HG02763 (cell line): ENCODE measurements around the gene ZBTB7B.
"Not testable (repeated sequence)": the region's sequence is repeated elsewhere in the genome, so short reads cannot be mapped to it uniquely, and the experiment has no call there.

ENCODE experiments used
- ATAC-seq: cut with Tn5 transposase; IDR thresholded peaks from one replicate; pipeline ENCODE4 v1.9.1; 2021; ENCODE audit warnings: mild to moderate bottlenecking, moderate library complexity; ENCODE audit not compliant: unreplicated experiment

Gene ZBTB7B

DNA sequence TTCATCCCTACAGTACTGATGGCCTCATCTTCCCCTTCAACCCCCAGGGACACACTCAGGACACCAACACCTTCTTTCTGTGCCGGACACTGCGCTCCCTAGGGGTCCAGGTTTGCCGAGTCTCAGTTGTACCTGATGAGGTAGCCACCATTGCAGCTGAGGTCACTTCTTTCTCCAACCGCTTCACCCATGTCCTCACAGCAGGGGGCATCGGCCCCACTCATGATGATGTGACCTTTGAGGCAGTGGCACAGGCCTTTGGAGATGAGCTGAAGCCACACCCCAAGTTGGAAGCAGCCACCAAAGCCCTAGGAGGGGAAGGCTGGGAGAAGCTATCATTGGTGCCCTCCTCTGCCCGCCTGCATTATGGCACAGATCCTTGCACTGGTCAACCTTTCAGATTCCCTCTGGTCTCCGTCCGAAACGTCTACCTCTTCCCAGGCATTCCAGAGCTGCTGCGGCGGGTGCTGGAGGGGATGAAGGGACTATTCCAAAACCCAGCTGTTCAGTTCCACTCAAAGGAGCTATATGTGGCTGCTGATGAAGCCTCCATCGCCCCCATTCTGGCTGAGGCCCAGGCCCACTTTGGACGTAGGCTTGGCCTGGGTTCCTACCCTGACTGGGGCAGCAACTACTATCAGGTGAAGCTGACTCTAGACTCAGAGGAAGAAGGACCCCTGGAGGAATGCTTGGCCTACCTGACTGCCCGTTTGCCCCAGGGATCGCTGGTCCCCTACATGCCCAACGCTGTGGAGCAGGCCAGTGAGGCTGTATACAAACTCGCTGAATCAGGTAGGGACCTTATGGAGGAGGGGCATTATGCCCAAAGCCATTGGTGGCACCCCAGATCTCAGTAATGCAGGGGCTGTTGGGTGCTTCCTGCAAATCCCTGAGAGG, 14.3 kb upstream of the ZBTB7B start:
- ATAC-seq: no peak

DNA sequence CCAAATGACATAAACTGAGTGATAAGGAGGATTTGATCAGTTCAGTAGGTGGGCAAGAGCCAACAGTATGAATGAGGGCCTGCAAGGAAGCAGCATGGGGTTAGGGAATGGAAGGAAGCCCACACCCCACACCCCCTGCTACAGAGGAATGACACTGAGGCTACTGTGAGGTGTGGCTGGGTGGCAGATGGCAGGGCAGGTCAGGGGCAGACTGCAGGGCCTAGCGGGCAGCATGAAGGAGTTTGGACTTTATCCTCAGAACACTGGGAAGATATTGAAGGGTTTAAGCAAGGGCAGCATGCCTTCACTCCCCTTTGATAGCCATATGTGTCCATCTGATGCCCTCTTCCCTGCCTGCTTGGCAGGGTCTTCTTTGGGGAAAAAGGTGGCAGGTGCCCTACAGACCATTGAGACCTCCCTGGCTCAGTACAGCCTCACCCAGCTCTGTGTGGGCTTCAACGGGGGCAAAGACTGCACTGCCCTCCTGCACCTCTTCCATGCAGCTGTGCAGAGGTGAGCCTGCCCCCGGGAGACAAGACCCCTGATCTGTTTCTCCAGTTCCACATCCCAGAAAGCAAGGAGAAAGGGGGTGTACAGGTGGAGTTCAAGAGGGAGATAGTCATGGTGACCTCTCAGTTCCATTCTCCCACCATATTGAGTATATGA, 13.3 kb upstream of the ZBTB7B start:
- no peak for ATAC-seq

DNA sequence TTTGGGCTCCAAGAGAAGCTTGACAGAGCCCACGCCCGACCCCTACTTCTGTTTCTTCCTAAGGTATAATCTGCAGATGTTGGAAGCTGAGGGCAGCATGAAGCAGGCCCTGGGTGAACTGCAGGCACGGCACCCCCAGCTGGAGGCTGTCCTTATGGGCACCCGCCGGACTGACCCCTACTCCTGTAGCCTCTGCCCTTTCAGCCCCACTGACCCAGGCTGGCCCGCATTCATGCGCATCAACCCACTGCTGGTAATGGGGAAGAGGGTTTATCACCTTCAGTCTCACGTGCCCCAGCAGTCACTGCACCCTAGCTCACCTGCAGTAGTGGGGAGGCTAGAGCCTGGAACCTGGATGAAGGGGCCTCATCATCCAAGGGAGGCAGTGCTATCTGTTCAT, 12.3 kb upstream of the ZBTB7B start:
- ATAC-seq: no peak

- no peak for ATAC-seq
Observed at GRCh38 chr1:154992721-154993571, 9.7 kb upstream of the ZBTB7B start.

DNA sequence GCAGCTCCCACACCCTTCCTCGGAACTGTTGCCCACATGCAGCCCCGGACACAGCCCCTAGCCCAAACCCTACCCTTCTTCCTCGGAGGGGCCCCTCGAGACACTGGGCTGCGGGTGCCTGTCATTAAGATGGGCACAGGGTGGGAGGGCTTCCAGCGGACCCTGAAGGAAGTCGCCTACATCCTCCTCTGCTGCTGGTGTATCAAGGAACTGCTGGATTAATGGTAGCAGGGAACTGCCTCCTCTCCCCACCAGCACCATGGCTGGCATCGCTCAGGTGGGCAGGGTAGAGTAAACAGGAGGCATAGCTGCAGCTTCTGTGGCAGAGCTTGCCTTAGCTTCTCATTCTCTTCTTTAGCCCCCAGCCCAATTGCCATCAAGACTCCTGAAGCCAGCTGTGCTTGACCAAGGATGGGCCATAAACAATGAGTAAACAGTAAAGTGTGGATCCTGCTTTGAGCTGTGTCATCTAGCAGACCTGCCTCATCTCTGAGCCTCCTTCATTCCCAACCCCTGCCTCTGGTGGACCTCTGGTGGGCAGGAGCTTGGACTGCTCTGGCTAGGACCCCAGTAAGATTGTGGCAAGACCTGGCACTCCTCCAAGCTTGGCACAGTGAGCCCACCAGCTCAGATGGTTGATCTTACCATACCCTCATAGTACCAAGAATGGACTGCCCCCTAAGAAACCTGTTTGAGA, 8.9 kb upstream of the ZBTB7B start, which contains the start of gene LENEP:
Gene LENEP (plus strand): TSS at position 15 of the 697 bp plus-strand sequence. CDS start 22 bp downstream, at position 37.
- ATAC-seq: no peak

- no peak for ATAC-seq
Observed at GRCh38 chr1:154994269-154994587, 8.4 kb upstream of the ZBTB7B start.

DNA sequence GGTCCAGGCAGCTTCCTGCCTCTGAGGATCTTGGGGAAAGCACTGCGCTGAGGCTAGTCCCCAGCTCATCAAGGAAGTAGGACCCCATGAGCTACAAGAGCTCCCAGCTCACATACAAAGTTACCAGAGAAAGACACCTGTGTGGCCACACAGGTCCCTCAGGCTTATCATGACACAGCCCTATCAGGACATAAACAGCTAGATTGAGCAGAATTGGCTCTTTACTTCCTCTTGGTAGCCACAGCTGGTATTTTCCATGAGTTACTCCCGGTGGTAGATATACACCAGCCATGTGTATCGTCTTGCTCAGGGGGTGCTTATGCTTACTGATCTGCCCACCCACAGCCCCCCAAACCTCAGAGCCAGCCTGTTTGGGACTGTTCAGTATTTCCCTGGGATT, 8.0 kb upstream of the ZBTB7B start:
- no peak for ATAC-seq

- ATAC-seq: not testable (repeated sequence)
Observed at GRCh38 chr1:154995301-154995983, 7.2 kb upstream of the ZBTB7B start.

DNA sequence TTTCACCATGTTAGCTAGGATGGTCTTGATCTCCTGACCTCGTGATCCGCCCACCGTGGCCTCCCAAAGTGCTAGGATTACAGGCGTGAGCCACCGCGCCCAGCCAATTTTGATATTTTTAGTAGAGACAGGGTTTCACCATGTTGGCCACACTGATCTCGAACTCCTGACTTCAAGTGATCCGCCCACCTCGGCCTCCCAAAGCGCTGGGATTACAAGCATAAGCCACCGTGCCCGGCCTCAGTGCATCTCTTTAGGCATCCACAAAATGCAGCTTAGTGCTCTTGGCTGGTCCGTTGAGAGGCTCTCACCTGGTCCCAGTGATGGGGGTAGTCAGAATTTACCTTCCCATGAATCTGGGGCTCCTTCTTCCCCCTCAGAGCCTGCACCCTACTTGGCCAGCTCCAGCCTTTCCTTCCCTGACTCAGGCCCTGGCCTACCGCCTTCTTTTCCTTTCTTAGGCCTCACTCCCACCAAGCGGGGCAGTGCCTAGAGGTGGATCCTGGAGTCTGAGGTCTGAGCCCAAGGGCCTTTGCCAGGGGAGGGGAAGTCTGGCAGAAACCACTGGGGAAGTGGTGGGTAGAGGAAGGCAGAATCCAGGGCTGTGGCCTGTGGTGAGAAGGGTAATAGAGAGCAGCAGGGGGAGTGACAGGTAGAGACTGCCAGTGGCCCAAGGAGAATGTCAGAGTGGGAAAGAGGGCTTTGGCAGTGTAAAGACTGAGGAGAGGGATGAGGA, 5.5 kb upstream of the ZBTB7B start:
- ATAC-seq: no peak

DNA sequence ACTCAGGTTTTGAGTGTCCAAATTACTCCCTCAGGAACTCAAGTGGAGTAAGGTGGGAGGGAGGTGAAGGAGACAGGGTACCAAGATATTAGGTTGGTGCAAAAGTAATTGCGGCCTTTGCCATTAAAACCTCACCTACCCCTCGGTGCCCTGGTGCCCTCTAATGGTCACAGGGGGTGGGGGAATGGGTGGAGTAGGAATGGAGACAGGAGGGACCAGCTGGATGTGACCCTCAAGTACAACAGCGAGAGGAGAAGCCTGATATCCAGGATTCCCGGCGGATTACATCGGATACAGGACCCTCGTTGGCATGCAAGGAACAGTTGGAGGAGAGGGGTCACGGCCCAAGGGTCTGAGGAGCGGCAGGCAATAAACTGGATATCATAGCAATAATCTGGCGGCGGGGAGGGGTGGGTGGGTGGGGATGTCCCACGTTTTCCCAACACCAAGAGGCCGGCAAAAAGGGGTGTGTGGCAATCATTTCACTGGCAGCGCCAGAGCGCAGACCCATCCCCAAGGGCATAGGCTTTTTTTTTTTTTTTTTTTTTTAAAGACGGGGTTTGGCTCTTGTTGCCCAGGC, 4.3 kb upstream of the ZBTB7B start:
- no peak for ATAC-seq

- ATAC-seq: no peak
Observed at GRCh38 chr1:154998818-154999570, 3.6 kb upstream of the ZBTB7B start.

- no peak for ATAC-seq
Observed at GRCh38 chr1:154999571-155000410, 2.8 kb upstream of the ZBTB7B start.

DNA sequence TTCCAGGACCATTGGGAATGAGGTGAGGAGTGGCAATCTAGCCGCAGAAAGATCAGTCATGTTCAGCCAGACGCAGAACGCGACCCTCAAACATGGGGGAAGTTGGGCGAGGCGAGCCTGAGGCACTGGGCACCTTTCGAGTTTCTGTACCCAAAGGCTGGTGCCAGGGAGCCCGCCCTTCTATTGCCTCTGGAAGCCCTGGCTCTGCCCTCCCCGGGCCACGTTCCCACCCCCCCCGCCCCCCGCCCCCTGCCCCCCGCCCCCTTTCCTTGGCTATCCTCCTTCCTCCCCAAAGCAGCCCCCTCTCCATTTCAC, 2.2 kb upstream of the ZBTB7B start:
- no peak for ATAC-seq

GRCh38 chr1:155000726-155001424, 1.7 kb upstream of the ZBTB7B start:
- ATAC-seq: peak; percentile 39

GRCh38 chr1:155001425-155001674, 1.3 kb upstream of the ZBTB7B start:
- no peak for ATAC-seq

- peak; percentile 57 for ATAC-seq
Observed at GRCh38 chr1:155001675-155002463, 733 bp upstream of the ZBTB7B start.
